ENCODE results near the gene AQP3. TPM values are rescaled to one million over a fixed set of nuclear protein-coding genes. Genes with fewer than 3 reads are reported as not detected.

Gene AQP3
- total RNA-seq, 1 experiment from 2014 or later, result 5.5 TPM

- Histone ChIP-seq H3K4me1 (ENCODE audit: control insufficient read depth in 1 of 2, insufficient read depth in 2 of 2, low read length in 2 of 2) (peaks cover 7 to 24% of the 10 kb centered on the region in 2 experiments), H3K79me2 (ENCODE audit: insufficient read depth, low read length) (no peaks in the 10 kb centered on the region), H3K4me3 (replicated peaks in 1 of 2; ENCODE audit: low read depth in 1 of 2, low read length in 2 of 2) (no peak overlapping the region), H3K27me3 (ENCODE audit: insufficient read depth, low read length) (no peaks in the 10 kb centered on the region), H3K4me2 (ENCODE audit: low read length) (no peak overlapping the region), H3K9me2 (ENCODE audit: insufficient read depth) (no peaks in the 10 kb centered on the region), H3K9me3 (ENCODE audit: control insufficient read depth in 1 of 2, insufficient read depth in 1 of 2, low read depth in 1 of 2, low read length in 2 of 2) (no peaks in the 10 kb centered on the region), H4K20me1 (ENCODE audit: insufficient read depth) (no peaks in the 10 kb centered on the region), H3K36me3 (ENCODE audit: control insufficient read depth in 1 of 2, insufficient read depth in 2 of 2, low read length in 2 of 2) (no peaks in the 10 kb centered on the region), H3K27ac (ENCODE audit: low read depth, low read length) (no peak overlapping the region), H2AFZ (ENCODE audit: low read depth, low read length, poor library complexity, severe bottlenecking) (no peak overlapping the region), H3K9ac (ENCODE audit: low read length) (no peak overlapping the region)
- CTCF ChIA-PET, result interaction anchor here (2.7 to 4.6 kb wide), 2 partner anchors 18 to 19 kb away, joined by 12 to 22 read pairs; no protein-coding TSS in a partner anchor
- POLR2A ChIA-PET, result no interaction called here
- no peak for DNase-seq (ENCODE audit: low read depth, low spot score)
- no TSS peak for BruUV-seq (replicated peaks)
- intact Hi-C loops (cut with micrococcal nuclease), result no loop called here
- TF ChIP-seq ATF3 (IDR thresholded peaks at IDR 0.05) (no peak), SIN3A (IDR thresholded peaks at IDR 0.05; ENCODE audit: low read depth) (no peak), POLR2AphosphoS5 (IDR thresholded peaks at IDR 0.05; ENCODE audit: low read depth, low read length) (no peak), SP1 (IDR thresholded peaks at IDR 0.05; ENCODE audit: low read depth) (no peak), RAD21 (IDR thresholded peaks at IDR 0.05; ENCODE audit: low read depth) (no peak), CEBPB (IDR thresholded peaks at IDR 0.05; ENCODE audit: low read depth) (no peak), EZH2phosphoT487 (IDR thresholded peaks at IDR 0.05; ENCODE audit: borderline replicate concordance) (no peak), SRF (IDR thresholded peaks at IDR 0.05; ENCODE audit: low read depth) (no peak), YY1 (IDR thresholded peaks at IDR 0.05; ENCODE audit: extremely low read depth, insufficient replicate concordance, low read depth, low read length) (no peak), ZBTB33 (IDR thresholded peaks at IDR 0.05; ENCODE audit: extremely low read depth, insufficient replicate concordance, low read length) (no peak), REST (IDR thresholded peaks at IDR 0.05; ENCODE audit: low read depth) (no peak), JUND (IDR thresholded peaks at IDR 0.05) (no peak), CTCF (IDR thresholded peaks at IDR 0.05 in 2 of 3, conservative IDR thresholded peaks at IDR 0.05 in 1 of 3; ENCODE audit: borderline replicate concordance in 1 of 3, insufficient read depth in 1 of 3, low read depth in 2 of 3, low read length in 2 of 3) (no peak)
- no peak for ATAC-seq
- RAD21 ChIA-PET (ENCODE audit: low non-redundant PET in 1 of 2, low total read pairs in 2 of 2, uncharacterized antibody in 2 of 2, unreplicated experiment in 2 of 2), result no interaction called here
These were observed 12.9 kb downstream of the AQP3 start for GRCh38 chr9:33434317-33435105.
